Ascending aorta (tissue), 2 donors: Measurements from ENCODE around the gene BICRAL. TPM values are rescaled to one million over a fixed set of nuclear protein-coding genes. Genes with fewer than 3 reads are reported as not detected.

Experiments
- DNase-seq, 2 donors: peaks; one replicate each; pipeline ENCODE4 v3.0.0-alpha.2; 2019; ENCODE audit warnings: low spot score in 2 of 2
- H3K27ac ChIP-seq, 2 donors: fragments of 200-600 bp; sonication (generic); one replicate each; pipeline ENCODE4 v1.5.1; 2016 to 2017; ENCODE audit warnings: mild to moderate bottlenecking in 1 of 2
- H3K27me3 ChIP-seq: fragments of 200-600 bp; sonication (generic); one replicate; pipeline ENCODE4 v1.5.1; 2017
- H3K36me3 ChIP-seq, 2 donors: fragments of 200-600 bp; sonication (generic); one replicate each; pipeline ENCODE4 v1.5.1; 2016
- H3K4me1 ChIP-seq, 2 donors: fragments of 200-600 bp; sonication (generic); one replicate each; pipeline ENCODE4 v1.5.1; 2016 to 2017; ENCODE audit warnings: mild to moderate bottlenecking in 1 of 2
- H3K4me3 ChIP-seq, 2 donors: fragments of 200-600 bp; sonication (generic); one replicate each; pipeline ENCODE4 v1.5.1; 2016 to 2017; ENCODE audit warnings: mild to moderate bottlenecking in 1 of 2
- H3K9me3 ChIP-seq, 2 donors: fragments of 200-600 bp; sonication (generic); one replicate each; pipeline ENCODE4 v1.5.1; 2016
- CTCF ChIP-seq, 3 experiments: fragments of 200-600 bp in 2 of 3; fragments of 450-650 bp in 1 of 3; sonication (generic) in 2 of 3; IDR thresholded peaks; one replicate each; pipeline ENCODE4 v1.5.1; 2016 to 2019; ENCODE audit warnings: antibody characterized with exemption in 3 of 3, mild to moderate bottlenecking in 1 of 3, moderate library complexity in 1 of 3
- intact Hi-C: fragments of 100-400 bp; cut with DNase I; formaldehyde crosslinking; loops from one replicate; pipeline ENCODE4 v1.15.1; 2023
- total RNA-seq: library from RNA; depleted of rRNA; stranded (reverse); fragments of >200 nt; gene quantifications from one replicate; pipeline ENCODE4 v1.1.0, GENCODE V29; 2016

BICRAL gene
- total RNA-seq, 1 donor from 2014 or later = 9.7 TPM

DNA sequence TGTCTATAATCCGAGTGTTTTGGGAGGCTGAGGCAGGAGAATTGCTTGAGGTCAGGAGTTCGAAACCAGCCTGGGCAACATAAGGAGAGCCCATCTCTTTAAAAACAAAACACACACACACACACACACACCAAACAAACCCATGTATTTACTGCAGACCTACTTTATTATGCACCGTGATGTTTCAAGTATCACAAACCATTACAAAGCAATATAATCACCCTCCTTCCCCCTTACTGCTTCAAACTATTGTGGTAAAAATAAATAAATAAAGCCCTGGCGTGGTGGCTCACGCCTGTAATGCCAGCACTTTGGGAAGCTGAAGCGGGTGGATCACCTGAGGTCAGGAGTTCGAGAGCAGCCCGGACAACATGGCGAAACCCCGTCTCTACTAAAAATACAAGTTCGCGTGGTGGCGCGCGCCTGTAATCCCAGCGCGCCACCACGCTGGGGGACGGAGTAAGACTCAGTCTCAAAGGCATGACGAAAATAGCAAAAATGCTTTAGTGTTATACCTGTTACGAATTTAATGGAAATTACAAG lies 37.4 kb upstream of the BICRAL start:
- no peaks in the 10 kb centered on the region for H3K27me3 ChIP-seq
- H3K4me1 ChIP-seq = peaks cover 10 to 20% of the 10 kb centered on the region in 2 donors
- no peak overlapping the region for H3K27ac ChIP-seq
- DNase-seq = no peak
- intact Hi-C loops = loop anchor here (10.0 kb wide), 1 partner anchor 770 kb away; the partner anchor contains the start of genes LRRC73, POLR1C and YIPF3
- H3K4me3 ChIP-seq = peak overlapping the region; percentile 83 to 90
- H3K9me3 ChIP-seq = no peaks in the 10 kb centered on the region
- no peak for TF ChIP-seq CTCF (IDR thresholded peaks at IDR 0.05)
- H3K36me3 ChIP-seq = no peaks in the 10 kb centered on the region

DNA sequence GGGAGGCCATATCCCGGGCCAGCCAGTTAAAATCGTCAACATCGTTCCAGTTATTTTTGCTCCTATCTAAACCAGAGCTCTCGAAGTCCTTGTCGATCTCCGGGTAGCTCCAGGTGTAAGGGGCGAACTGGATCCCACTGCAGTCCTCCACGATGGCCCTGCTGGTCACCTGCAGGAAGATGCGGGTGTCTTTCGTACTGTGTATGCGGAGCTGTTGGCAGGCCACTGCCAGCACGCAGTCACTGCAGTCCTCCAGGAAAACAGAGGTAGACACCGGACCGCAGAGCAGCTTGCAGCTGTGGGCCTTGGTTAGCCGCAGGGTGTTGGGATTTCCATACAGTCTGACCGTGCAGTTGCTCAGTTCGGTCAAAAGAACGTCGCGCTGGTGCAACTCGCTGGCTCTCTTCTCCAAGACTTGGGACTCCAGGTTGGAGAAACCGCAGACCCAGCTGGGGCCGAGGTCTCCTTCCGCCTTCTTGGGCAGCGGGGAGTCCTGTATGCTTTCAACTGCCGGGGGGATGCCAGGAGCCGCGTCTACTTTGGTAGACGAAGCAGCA lies 36.7 kb upstream of the BICRAL start:
- H3K4me1 ChIP-seq = peaks cover 10 to 20% of the 10 kb centered on the region in 2 donors
- peak overlapping the region; percentile 78 to 93 for H3K27ac ChIP-seq
- no peaks in the 10 kb centered on the region for H3K9me3 ChIP-seq
- TF ChIP-seq CTCF (IDR thresholded peaks at IDR 0.05) = no peak
- intact Hi-C loops = loop anchor here (5.0 to 10.0 kb wide), 2 partner anchors 57 to 770 kb away; partner anchors contain the start of genes LRRC73, POLR1C and YIPF3
- no peaks in the 10 kb centered on the region for H3K36me3 ChIP-seq
- H3K27me3 ChIP-seq = no peaks in the 10 kb centered on the region
- peak overlapping the region; percentile 83 to 90 for H3K4me3 ChIP-seq
- peak in 1 of 2 donors; percentile 64 for DNase-seq

- no peaks in the 10 kb centered on the region for H3K36me3 ChIP-seq
- H3K4me1 ChIP-seq = peaks cover 10 to 20% of the 10 kb centered on the region in 2 donors
- no peaks in the 10 kb centered on the region for H3K27me3 ChIP-seq
- DNase-seq = peak; percentile 94 to 99
- no peak for TF ChIP-seq CTCF (IDR thresholded peaks at IDR 0.05)
- no peaks in the 10 kb centered on the region for H3K9me3 ChIP-seq
- peak within 1 kb of the TSS; percentile 83 to 90 for H3K4me3 ChIP-seq
- H3K27ac ChIP-seq = peak within 1 kb of the TSS; percentile 88 to 93
- intact Hi-C loops = loop anchor here (1.0 to 10.0 kb wide), 7 partner anchors 19 to 769 kb away; partner anchors contain the start of genes BICRAL, LRRC73, POLR1C and YIPF3
Measured at GRCh38 chr6:42745640-42746462, 36.0 kb upstream of the BICRAL start, which contains the start of gene TBCC. Gene TBCC (minus strand): TSS chr6:42746103. CDS start chr6:42746073, 30 bp downstream.

GRCh38 chr6:42746463-42747391 lies 35.1 kb upstream of the BICRAL start:
- Histone ChIP-seq H3K27me3 (no peaks in the 10 kb centered on the region), H3K4me1 (peaks cover 10 to 20% of the 10 kb centered on the region in 2 donors), H3K4me3 (peak overlapping the region; percentile 83 to 90), H3K9me3 (no peaks in the 10 kb centered on the region), H3K27ac (peak overlapping the region; percentile 88 to 93), H3K36me3 (no peaks in the 10 kb centered on the region)
- peak; percentile 63 to 90 for DNase-seq
- intact Hi-C loops = loop anchor here (1.0 to 10.0 kb wide), 7 partner anchors 19 to 768 kb away; partner anchors contain the start of genes BICRAL, LRRC73, POLR1C and YIPF3
- TF ChIP-seq CTCF (IDR thresholded peaks at IDR 0.05) = no peak
